Breast epithelium (tissue), 3 donors: Measurements from ENCODE around the gene ACACA.

ENCODE experiments used
- CTCF ChIP-seq, 3 donors: fragments of 450-650 bp; IDR thresholded peaks; one replicate each; pipeline ENCODE4 v1.5.1; 2016 to 2017; ENCODE audit warnings: antibody characterized with exemption in 3 of 3, mild to moderate bottlenecking in 3 of 3, moderate library complexity in 3 of 3
- POLR2A ChIP-seq: fragments of 450-650 bp; IDR thresholded peaks from one replicate; pipeline ENCODE4 v1.6.1; 2016; ENCODE audit warnings: antibody characterized with exemption, mild to moderate bottlenecking, moderate library complexity
- POLR2AphosphoS5 ChIP-seq, 3 donors: sonication (generic); formaldehyde crosslinking; IDR thresholded peaks; one replicate each; pipeline ENCODE4 v1.6.1; 2017; ENCODE audit warnings: antibody characterized with exemption in 3 of 3

- TF ChIP-seq CTCF (IDR thresholded peaks at IDR 0.05) (no peak), POLR2A (no peak), POLR2AphosphoS5 (IDR thresholded peaks at IDR 0.05) (no peak)
Observed at GRCh38 chr17:37283414-37283961, 123.1 kb downstream of the ACACA start.
